ENCODE data around the gene GRK5. TPM values are rescaled to one million over a fixed set of nuclear protein-coding genes. Genes with fewer than 3 reads are reported as not detected.

Gene GRK5
- total RNA-seq, 1 experiment from 2014 or later, result 4.5 TPM

DNA sequence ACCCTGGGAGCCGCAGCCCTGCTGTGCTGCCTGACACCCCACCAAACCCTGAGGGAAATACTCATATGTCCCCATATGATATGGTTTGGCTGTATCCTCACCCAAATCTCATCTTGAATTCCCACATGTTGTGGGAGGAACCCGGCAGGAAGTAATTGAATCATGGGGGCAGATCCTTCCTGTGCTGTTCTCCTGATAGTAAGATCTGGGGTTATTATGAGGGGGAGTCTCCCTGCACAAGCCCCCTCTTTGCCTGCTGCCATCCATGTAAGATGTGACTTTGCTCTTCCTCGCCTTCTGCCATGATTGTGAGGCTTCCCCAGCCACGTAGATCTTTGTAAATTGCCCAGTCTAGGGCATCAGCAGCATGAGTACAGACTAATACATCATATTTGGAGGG lies 266.4 kb downstream of the GRK5 start:
- intact Hi-C loops (cut with micrococcal nuclease), result no loop called here
- H3K27me3 ChIP-seq (ENCODE audit: low read length), result no peaks in the 10 kb centered on the region
- H3K79me2 ChIP-seq (ENCODE audit: low read length), result no peaks in the 10 kb centered on the region
- no peaks in the 10 kb centered on the region for H4K20me1 ChIP-seq (ENCODE audit: low read length)
- H3K9me3 ChIP-seq (ENCODE audit: low read length), result no peaks in the 10 kb centered on the region
- POLR2A ChIA-PET (ENCODE audit: unreplicated experiment), result no interaction called here
- ATAC-seq, result no peak
- no peaks in the 10 kb centered on the region for H3K36me3 ChIP-seq (ENCODE audit: low read depth, low read length)
- H3K27ac ChIP-seq (ENCODE audit: low read length), result no peak overlapping the region
- no peak overlapping the region for H3K4me3 ChIP-seq (ENCODE audit: low read length)
- no peak overlapping the region for H3K4me2 ChIP-seq (ENCODE audit: low read length)
- BruUV-seq (replicated peaks), result no TSS peak
- H3K9ac ChIP-seq (ENCODE audit: low read length), result no peak overlapping the region
- CTCF ChIA-PET, result no interaction called here
- peaks cover 12% of the 10 kb centered on the region for H3K4me1 ChIP-seq (ENCODE audit: insufficient read depth, low read length)
- H3F3A ChIP-seq (ENCODE audit: low read length, unreplicated experiment), result no peaks in the 10 kb centered on the region
- TF ChIP-seq EZH2phosphoT487 (IDR thresholded peaks at IDR 0.05; ENCODE audit: borderline replicate concordance, low read length) (no peak), EZH2 (IDR thresholded peaks at IDR 0.05; ENCODE audit: low read length, unreplicated experiment) (no peak)
- TF ChIP-seq, protein P1, sequence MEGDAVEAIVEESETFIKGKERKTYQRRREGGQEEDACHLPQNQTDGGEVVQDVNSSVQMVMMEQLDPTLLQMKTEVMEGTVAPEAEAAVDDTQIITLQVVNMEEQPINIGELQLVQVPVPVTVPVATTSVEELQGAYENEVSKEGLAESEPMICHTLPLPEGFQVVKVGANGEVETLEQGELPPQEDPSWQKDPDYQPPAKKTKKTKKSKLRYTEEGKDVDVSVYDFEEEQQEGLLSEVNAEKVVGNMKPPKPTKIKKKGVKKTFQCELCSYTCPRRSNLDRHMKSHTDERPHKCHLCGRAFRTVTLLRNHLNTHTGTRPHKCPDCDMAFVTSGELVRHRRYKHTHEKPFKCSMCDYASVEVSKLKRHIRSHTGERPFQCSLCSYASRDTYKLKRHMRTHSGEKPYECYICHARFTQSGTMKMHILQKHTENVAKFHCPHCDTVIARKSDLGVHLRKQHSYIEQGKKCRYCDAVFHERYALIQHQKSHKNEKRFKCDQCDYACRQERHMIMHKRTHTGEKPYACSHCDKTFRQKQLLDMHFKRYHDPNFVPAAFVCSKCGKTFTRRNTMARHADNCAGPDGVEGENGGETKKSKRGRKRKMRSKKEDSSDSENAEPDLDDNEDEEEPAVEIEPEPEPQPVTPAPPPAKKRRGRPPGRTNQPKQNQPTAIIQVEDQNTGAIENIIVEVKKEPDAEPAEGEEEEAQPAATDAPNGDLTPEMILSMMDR (conservative IDR thresholded peaks at IDR 0.05; ENCODE audit: low read depth, low read length), result no peak
- no peak for DNase-seq
- H2AFZ ChIP-seq (ENCODE audit: low read length), result no peak overlapping the region
- no peaks in the 10 kb centered on the region for H3K9me2 ChIP-seq (replicated peaks; ENCODE audit: low read length)

DNA sequence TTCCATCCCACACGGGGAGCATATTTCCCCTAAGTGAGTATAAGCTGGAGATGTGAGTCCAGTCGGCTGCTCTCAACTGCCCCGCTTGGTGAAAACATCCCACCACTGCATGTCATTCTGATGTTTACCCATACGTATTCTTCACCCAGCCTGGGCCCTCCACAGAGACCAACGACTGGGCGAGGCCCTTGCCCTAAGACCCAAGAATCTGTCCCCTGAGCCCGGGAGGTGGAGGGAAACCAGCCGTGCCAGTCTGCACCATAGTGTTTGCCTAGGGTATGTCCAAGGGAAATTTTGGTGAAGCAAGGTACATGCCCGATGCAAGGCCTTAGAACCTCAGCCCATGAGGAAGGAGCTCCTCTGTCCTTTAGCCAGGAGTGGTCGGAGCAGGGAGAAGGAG lies 267.2 kb downstream of the GRK5 start:
- no peak overlapping the region for H3K9ac ChIP-seq (ENCODE audit: low read length)
- ATAC-seq (no peak), DNase-seq (no peak)
- no peak overlapping the region for H3K4me3 ChIP-seq (ENCODE audit: low read length)
- no TSS peak for BruUV-seq (replicated peaks)
- intact Hi-C loops (cut with micrococcal nuclease), result no loop called here
- H3K27me3 ChIP-seq (ENCODE audit: low read length), result no peaks in the 10 kb centered on the region
- H3K9me3 ChIP-seq (ENCODE audit: low read length), result no peaks in the 10 kb centered on the region
- no peaks in the 10 kb centered on the region for H3F3A ChIP-seq (ENCODE audit: low read length, unreplicated experiment)
- POLR2A ChIA-PET (ENCODE audit: unreplicated experiment), result no interaction called here
- H3K9me2 ChIP-seq (replicated peaks; ENCODE audit: low read length), result no peaks in the 10 kb centered on the region
- no peaks in the 10 kb centered on the region for H3K79me2 ChIP-seq (ENCODE audit: low read length)
- H3K4me1 ChIP-seq (ENCODE audit: insufficient read depth, low read length), result peaks cover 6% of the 10 kb centered on the region
- no peak overlapping the region for H3K4me2 ChIP-seq (ENCODE audit: low read length)
- no peaks in the 10 kb centered on the region for H4K20me1 ChIP-seq (ENCODE audit: low read length)
- H2AFZ ChIP-seq (ENCODE audit: low read length), result no peak overlapping the region
- H3K36me3 ChIP-seq (ENCODE audit: low read depth, low read length), result no peaks in the 10 kb centered on the region
- TF ChIP-seq EZH2phosphoT487 (IDR thresholded peaks at IDR 0.05; ENCODE audit: borderline replicate concordance, low read length) (no peak), EZH2 (IDR thresholded peaks at IDR 0.05; ENCODE audit: low read length, unreplicated experiment) (no peak)
- TF ChIP-seq, protein P1 (conservative IDR thresholded peaks at IDR 0.05; ENCODE audit: low read depth, low read length), result no peak
- CTCF ChIA-PET, result no interaction called here
- H3K27ac ChIP-seq (ENCODE audit: low read length), result no peak overlapping the region

DNA sequence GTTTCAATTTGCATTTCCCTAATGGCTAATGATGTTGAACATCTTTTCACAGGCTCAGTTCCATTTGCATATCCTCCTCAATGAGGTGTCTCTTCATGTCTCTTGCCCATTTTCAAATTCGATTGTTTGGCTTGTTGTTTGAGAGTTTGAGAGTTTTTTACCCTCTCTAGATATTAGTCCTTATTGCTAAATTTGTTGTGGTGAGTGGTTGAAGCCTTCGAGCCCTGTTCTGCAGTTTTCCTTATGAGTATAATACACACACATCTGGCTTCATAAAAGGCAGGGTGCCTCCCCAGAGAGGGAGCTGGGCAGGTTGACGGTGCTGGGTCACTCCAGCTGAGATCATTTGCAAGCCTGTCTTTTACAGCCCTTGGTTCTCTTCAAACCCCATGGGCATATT lies 270.1 kb downstream of the GRK5 start:
- H3K9me2 ChIP-seq (replicated peaks; ENCODE audit: low read length), result no peaks in the 10 kb centered on the region
- H3K4me1 ChIP-seq (ENCODE audit: insufficient read depth, low read length), result no peaks in the 10 kb centered on the region
- H4K20me1 ChIP-seq (ENCODE audit: low read length), result no peaks in the 10 kb centered on the region
- TF ChIP-seq EZH2 (IDR thresholded peaks at IDR 0.05; ENCODE audit: low read length, unreplicated experiment) (no peak), EZH2phosphoT487 (IDR thresholded peaks at IDR 0.05; ENCODE audit: borderline replicate concordance, low read length) (no peak)
- TF ChIP-seq, protein P1 (conservative IDR thresholded peaks at IDR 0.05; ENCODE audit: low read depth, low read length), result no peak
- no peaks in the 10 kb centered on the region for H3F3A ChIP-seq (ENCODE audit: low read length, unreplicated experiment)
- no peak overlapping the region for H3K4me3 ChIP-seq (ENCODE audit: low read length)
- BruUV-seq (replicated peaks), result no TSS peak
- no peaks in the 10 kb centered on the region for H3K36me3 ChIP-seq (ENCODE audit: low read depth, low read length)
- no peak overlapping the region for H3K9ac ChIP-seq (ENCODE audit: low read length)
- DNase-seq (no peak), ATAC-seq (no peak)
- H3K9me3 ChIP-seq (ENCODE audit: low read length), result no peaks in the 10 kb centered on the region
- ChIA-PET POLR2A (ENCODE audit: unreplicated experiment) (no interaction called here), CTCF (no interaction called here)
- H2AFZ ChIP-seq (ENCODE audit: low read length), result no peak overlapping the region
- intact Hi-C loops (cut with micrococcal nuclease), result no loop called here
- H3K79me2 ChIP-seq (ENCODE audit: low read length), result no peaks in the 10 kb centered on the region
- H3K4me2 ChIP-seq (ENCODE audit: low read length), result no peak overlapping the region
- H3K27ac ChIP-seq (ENCODE audit: low read length), result no peak overlapping the region
- no peaks in the 10 kb centered on the region for H3K27me3 ChIP-seq (ENCODE audit: low read length)
